Measurements from ENCODE around the gene HEXIM1. TPM values are rescaled to one million over a fixed set of nuclear protein-coding genes. Genes with fewer than 3 reads are reported as not detected.

The HEXIM1 gene
- total RNA-seq, 1 experiment from 2014 or later = 29.6 TPM

- TF ChIP-seq AFF4 (CRISPR knock-in tag; IDR thresholded peaks at IDR 0.05; ENCODE audit: borderline replicate concordance) (no peak), USF2 (CRISPR knock-in tag; IDR thresholded peaks at IDR 0.05) (no peak)
Measured at GRCh38 chr17:45115015-45115625, 33.2 kb upstream of the HEXIM1 start (continued).

- no peaks in the 10 kb centered on the region for H3K36me3 Mint-ChIP-seq
- no peaks in the 10 kb centered on the region for H3K27me3 Mint-ChIP-seq (ENCODE audit: low read depth)
- H3K9me3 Mint-ChIP-seq = no peaks in the 10 kb centered on the region
- DNase-seq (ENCODE audit: low spot score) (no peak), ATAC-seq (no peak)
- H3K4me3 Mint-ChIP-seq = no peak overlapping the region
- peak overlapping the region; percentile 66; the same call in 1 of the 2 replicates for H3K27ac Mint-ChIP-seq
- ChIA-PET POLR2A (interaction anchor here (1.1 kb wide), 1 partner anchor 12 kb away, joined by 3 read pairs; no protein-coding TSS in a partner anchor), CTCF (interaction anchor here (0.9 to 3.0 kb wide), 5 partner anchors 14 to 196 kb away, joined by 3 to 24 read pairs (median 6); partner anchors contain the start of genes ACBD4 and PLCD3)
- TF ChIP-seq ZSCAN18 (CRISPR knock-in tag; IDR thresholded peaks at IDR 0.05) (no peak), ZNF232 (CRISPR knock-in tag; IDR thresholded peaks at IDR 0.05) (no peak), NFATC4 (CRISPR knock-in tag; IDR thresholded peaks at IDR 0.05) (no peak), USF2 (CRISPR knock-in tag; IDR thresholded peaks at IDR 0.05) (no peak), PRRX2 (CRISPR knock-in tag; IDR thresholded peaks at IDR 0.05) (no peak), SMAD3 (CRISPR knock-in tag; IDR thresholded peaks at IDR 0.05; ENCODE audit: borderline replicate concordance) (no peak), GRHL2 (CRISPR knock-in tag; IDR thresholded peaks at IDR 0.05; ENCODE audit: insufficient replicate concordance, severe bottlenecking) (no peak), RELA (CRISPR knock-in tag; IDR thresholded peaks at IDR 0.05; ENCODE audit: borderline replicate concordance) (no peak), NR2C2 (CRISPR knock-in tag; IDR thresholded peaks at IDR 0.05) (no peak), FOXK1 (CRISPR knock-in tag; IDR thresholded peaks at IDR 0.05) (no peak), MYBL2 (CRISPR knock-in tag; IDR thresholded peaks at IDR 0.05) (no peak), GTF2I (CRISPR knock-in tag; conservative IDR thresholded peaks at IDR 0.05) (no peak)
- peaks cover 14% of the 10 kb centered on the region for H3K4me1 Mint-ChIP-seq
Measured at GRCh38 chr17:45115871-45116270, 32.4 kb upstream of the HEXIM1 start.

GRCh38 chr17:45116434-45117016, 31.8 kb upstream of the HEXIM1 start:
- H3K4me1 Mint-ChIP-seq = peaks cover 14% of the 10 kb centered on the region
- ChIA-PET CTCF (interaction anchor here (0.9 to 3.0 kb wide), 6 partner anchors 13 to 206 kb away, joined by 4 to 24 read pairs (median 6); partner anchors contain the start of genes ACBD4 and PLCD3), POLR2A (no interaction called here)
- ATAC-seq = no peak; the same call in 1 of the 2 replicates
- no peak overlapping the region for H3K27ac Mint-ChIP-seq
- DNase-seq (ENCODE audit: low spot score) = no peak
- no peaks in the 10 kb centered on the region for H3K9me3 Mint-ChIP-seq
- no peak overlapping the region for H3K4me3 Mint-ChIP-seq
- H3K27me3 Mint-ChIP-seq (ENCODE audit: low read depth) = no peaks in the 10 kb centered on the region
- H3K36me3 Mint-ChIP-seq = no peaks in the 10 kb centered on the region
- TF ChIP-seq E2F1 (CRISPR knock-in tag; IDR thresholded peaks at IDR 0.05) (no peak), JAZF1 (CRISPR knock-in tag; IDR thresholded peaks at IDR 0.05) (no peak), PRDM15 (CRISPR knock-in tag; IDR thresholded peaks at IDR 0.05) (no peak), JUN (CRISPR knock-in tag; IDR thresholded peaks at IDR 0.05) (no peak)
